GM19324 (cell line): ENCODE measurements around the gene LHPP.
"Not testable (repeated sequence)": the region's sequence is repeated elsewhere in the genome, so short reads cannot be mapped to it uniquely, and the experiment has no call there.

Experiments used
- ATAC-seq: cut with Tn5 transposase; IDR thresholded peaks from one replicate; pipeline ENCODE4 v1.9.1; 2021; ENCODE audit warnings: mild to moderate bottlenecking, moderate library complexity; ENCODE audit not compliant: unreplicated experiment, low FRiP score

Gene LHPP

DNA sequence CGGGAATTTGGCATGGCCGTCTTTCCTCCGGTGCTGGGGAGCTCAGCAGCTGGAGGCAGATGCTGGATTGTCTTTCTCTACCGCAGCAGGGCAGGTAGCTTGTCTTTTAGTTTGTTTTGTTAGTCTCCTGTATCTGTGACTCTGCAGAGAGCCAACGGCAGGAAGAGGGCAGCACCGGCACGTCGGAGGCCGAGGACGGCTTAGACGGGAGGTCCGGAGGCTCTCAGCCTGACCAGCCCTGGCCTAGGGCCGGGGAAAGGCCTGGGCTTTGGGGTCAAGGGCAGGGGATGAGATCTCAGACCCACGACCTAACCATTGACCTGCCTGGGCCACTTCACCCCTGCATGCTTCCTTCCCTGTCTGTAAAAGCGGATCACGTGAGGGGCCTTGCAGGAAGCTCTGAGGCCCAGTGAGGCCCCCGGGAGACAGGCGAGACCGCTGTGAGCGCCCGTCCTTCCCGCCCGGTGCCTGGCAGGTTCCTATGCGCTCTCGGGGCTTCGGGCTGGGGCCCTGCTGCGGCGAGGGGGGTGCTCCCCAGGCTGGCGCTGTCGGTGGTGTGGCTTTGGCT, 72.7 kb downstream of the LHPP start:
- ATAC-seq: no peak

DNA sequence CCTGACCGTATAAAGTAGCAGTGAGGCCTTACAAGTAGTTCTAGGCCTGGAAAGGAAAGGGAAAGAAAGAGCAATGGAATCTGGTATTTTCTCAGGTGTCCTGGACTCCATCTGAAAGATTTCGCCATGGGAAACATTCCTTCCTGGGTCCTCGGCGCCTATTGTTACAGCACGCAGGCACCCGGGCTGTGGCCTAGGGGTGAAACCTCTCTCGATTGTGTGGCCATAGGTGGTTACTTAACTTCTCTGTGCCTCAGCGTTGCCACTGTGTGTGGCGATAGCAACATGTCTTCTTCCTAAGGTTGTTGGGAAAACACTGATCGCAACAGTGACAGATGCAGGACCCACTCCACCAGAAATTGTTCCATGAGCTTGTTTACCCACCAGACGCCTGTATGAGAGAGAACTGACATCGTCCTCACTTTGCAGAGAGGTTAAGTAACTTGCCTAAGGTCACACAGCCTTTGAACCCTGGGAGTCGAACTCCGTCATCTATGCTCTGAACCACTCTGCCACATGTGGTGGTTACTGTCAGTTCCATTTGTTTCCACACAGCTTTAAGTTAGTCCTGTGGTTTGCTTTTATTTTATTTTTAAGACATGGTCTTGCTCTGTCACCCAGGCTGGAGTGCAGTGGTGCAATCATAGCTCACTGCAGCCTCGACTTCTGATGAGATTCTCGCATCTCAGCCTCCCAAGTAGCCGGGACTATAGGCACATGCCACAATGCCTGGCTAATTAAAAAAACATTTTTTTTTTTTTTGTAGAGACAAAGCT, 73.4 kb downstream of the LHPP start:
- ATAC-seq: no peak

DNA sequence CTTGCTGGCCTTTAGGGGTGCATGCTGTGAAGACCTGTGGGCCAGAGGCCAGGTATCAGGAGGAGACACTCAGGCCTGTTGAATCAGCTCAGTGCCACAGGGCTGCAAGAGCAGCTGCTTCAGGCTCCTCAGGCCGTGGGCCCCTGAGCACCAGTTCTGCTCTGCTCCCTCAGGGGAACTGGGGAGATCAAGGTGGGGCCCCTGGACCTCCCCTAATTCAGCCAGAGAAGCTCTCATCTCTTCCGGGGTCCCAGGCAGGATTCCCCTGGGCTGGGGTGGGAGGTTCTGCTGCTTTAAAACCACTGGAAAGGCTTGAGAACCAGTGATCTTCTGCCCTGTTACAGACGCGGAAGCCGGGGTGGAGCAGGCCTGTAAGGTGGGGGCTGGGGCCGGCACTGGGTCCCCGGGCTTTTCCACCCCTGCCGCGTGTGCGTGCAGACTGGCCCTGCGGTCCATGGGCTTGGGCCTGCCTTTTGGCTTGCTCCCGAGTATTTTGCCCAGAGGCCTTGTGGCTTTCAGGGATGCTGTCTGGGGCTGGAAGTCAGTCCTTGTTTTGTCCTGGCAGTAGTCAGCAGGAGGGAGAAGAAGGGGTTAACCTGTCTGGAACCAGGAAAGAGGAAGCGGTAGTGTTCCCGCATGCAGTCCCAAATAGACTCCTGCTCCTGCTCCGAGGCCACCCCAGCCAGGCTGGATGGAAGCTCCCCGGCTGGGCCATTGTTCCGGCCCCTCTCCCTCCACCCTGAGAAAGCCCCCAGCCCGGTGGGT, 74.3 kb downstream of the LHPP start:
- no peak for ATAC-seq

DNA sequence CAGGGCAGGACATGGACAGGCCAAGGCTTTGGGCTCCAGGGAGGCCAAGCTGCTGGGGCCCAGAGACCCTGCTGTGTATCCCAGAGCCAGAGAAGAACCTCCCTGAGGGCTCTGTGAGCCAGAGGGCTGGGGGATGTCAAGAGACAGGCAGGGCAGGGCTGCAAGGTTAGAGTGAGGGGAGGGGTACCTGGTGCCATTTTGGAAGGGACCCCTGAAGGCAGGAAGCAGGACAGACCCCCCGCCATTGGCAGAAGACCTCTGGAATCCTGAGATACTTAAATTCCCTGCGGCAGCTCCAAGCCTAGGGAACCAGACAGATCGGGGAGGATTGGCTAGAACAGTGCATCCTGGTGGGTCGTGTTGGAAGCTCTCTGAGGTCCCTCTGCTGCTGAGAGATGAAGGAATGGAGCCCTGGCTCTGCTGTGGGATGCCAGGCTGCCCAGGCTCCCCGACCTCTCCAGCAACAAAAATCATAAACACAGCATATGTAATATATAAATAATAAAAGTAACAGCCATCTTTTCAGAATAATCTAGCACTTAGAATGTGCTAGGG, 75.0 kb downstream of the LHPP start:
- no peak for ATAC-seq

DNA sequence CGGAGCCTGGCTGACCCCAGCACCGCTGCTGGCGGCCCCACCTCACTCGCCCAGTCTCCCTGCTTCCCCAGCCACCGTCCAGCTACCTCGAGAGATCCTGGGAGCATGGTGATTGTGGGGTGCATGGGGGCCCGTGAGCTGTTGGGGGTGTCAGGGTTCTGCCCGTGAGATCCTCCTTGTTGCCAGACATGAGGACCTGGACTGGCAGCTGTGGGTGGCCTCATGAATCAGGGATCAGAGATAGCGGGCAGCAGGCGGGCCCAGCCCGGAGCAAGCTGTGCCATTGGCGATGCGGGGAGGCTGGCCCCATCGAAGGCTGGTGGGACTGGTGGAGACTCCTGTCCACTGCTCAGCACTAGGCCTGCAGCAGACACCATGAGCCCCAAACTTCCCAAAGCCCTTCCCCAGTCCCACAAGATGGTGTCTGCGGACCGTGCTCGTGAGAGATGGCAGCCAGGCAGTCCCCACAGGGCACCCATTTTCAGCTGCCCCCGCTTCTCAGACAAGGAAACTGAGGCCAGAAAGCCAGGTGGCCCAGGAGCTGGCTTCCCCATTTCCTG, 75.6 kb downstream of the LHPP start:
- no peak for ATAC-seq

DNA sequence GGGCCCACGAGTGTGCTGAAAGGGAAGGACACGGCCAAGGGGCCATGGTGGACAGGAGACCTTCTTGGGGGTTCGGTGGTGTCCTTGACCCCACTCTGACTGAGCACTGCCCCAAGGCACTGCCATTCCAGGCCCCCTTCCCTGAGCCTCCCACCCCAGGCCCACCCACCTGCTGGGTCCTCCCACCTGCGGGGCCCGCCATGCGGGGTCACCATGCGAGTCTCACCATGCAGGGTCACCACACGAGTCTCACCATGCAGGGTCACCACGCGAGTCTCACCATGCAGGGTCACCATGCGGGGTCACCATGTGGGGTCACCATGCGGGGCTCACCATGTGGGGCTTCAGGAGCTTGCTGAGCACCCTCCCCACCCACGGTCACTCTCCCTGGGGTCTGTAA, 76.3 kb downstream of the LHPP start:
- ATAC-seq: no peak

DNA sequence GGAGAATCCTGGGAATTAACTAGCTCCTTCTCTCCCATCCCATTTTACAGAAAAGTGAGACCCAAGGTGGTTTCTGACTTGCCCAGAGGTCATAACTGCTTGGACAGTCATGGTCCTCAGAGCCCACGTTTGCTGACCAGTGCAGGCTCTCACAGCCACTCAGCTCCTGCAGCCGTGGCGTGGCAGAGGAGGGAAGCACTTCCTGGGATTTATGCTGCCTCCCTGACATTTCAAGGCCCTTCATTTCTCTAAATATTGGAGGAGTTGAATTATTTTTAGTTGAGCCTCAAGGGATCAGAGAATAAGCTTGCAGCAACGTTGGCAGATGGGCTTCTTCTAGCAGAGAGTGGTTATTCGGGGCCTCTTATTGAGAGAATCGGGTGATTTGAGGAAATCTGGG, 77.1 kb downstream of the LHPP start:
- no peak for ATAC-seq

DNA sequence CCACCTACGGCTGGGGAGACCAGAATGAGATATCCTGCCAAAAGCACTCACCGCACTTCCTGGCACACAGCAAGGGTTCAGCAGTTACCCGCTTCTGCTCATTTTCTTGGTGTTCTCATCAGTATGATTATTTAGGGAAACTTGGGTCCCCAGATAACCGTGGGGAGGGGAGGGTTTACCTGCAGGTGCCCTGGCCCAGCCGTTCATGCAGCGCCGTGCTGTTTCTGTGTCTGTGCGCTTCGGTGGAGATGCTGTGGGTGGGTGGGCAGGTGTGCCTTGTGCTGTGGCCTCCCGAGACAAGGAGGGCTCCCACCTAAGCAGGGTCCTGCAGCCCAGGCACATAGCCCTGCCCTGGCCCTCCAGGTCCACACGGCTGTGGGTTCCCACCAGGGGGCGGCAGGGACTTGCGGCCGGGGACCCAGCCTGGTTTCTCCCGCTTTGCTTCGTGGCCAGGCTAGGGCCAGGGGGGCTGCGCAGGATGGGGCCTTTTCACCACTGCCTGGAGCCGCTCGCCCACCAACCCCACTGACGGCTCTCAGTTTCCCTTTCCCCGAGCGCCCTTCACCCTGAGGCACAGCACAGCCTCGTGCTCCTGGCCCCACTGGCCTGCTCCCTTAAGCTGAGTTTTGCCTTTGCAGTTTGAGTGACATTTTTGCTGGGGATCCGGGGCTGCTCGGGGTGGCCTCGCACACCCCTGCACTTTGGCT, 78.5 kb downstream of the LHPP start:
- peak; percentile 40 for ATAC-seq

DNA sequence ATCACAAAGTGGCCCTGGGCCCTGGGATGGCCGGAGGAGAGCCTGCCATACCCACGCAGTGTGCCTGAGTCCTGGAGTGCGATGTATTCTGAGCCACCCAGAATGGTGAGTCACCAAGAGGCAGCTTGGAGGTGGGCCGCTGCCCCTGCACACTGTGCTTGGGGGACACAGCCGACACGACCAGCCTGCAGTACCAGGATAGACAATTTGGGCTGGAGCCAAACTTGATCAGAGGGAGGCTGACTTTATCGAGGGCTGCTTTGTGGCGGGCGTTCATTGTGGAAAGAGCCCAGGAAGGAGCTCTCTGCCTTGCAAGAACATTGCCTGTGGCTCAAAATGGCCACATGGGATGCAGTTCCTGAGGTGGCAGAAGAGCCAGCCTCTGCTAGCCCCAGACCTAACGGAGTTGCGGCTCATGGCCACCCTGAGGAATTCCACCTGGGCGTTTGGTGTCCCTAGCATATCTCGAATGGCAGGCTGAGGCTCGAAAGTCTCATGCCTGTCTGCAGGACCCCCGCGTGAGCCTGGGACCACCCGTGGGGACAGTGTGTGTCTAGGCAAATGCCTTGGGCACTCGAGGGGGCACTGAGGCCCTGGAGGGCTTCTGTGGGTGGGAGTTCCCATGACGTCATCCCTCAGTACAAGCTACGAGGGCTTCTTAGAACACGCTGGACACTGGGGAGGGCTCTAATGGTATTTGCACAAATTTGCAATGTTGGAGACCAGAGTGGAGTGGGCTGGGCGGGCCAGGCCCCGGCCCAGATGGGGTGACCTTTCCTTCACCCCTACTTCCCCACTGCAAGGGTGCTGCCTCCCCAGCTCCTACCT, 79.7 kb downstream of the LHPP start:
- ATAC-seq: no peak

DNA sequence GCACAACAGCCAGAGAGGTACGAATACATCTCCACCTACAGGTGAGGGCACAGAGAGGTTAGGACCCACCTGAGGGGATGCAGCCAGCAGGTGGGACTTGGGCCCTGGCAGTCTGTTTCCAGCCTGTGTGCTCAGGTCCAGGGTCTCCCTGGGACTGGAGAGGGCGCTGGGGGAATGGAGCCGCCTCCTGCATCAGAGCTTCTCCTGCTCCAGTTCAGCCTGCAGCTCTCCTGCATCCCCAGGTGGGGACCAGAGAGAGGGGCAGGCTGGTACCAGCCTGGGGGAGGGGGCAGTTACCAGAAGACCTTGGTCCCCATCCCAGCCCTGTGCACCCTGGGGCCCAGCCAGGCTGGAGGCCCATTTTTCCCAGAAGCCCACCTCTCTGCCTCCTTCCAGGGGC, 80.7 kb downstream of the LHPP start:
- no peak for ATAC-seq

DNA sequence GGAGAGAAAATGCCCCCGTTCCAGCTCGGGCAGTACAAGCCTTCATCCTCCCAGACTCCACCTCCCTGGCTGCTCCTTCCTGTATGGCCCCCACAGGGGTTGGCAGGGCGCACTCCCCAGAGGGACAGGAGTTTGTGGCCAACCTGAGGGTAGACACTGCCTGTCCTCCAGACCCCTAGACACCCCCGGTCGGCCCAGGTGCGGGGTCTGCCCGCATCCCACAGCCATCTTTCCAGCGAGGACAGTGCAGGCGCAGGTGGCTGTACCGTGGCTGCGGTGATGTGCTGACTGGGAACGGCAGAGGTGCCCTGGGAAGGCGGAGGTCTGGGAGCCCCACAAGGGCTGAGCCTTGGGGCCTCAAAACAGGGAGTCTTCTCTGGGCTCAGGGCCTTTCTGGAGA, 81.5 kb downstream of the LHPP start:
- ATAC-seq: no peak

DNA sequence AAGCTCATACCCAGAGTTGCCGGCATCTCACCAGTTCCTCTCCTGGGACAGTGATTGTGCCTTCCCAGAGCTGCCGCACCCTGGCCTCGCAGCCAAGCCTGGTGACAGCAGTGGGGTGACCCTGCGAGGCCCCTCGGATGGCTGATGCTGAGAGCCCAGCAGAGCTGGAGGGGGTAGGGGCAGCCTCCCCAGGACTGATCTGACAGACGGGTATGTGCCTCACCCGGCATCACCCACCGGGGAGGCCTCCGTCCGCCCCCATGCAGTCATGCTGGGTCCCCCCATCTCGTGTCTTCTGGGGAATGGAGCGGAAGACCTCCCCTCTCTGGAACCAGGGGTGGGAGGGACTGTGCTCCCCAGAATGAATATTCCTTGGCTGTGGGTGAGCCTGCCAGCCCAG, 82.3 kb downstream of the LHPP start:
- no peak for ATAC-seq

DNA sequence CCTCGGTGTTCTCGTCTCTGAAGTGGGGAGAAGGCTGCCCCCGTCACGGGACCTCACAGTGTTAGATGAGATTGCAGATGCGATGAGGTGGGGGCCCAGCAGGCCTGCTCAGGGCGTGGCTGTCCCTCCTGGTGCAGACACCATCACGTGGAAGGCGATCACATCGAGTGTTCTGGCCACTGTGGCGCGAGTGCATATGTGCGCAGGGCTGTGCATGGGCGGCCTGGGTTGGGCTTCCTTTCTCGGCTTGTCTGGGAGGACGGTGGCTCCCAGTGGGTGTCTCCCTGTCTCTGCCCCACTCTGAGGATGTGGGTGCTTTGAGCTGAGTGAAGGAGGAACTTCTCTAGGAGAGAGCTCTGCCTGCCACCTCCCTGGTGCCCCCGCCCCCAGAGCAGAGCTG, 83.1 kb downstream of the LHPP start:
- ATAC-seq: no peak

DNA sequence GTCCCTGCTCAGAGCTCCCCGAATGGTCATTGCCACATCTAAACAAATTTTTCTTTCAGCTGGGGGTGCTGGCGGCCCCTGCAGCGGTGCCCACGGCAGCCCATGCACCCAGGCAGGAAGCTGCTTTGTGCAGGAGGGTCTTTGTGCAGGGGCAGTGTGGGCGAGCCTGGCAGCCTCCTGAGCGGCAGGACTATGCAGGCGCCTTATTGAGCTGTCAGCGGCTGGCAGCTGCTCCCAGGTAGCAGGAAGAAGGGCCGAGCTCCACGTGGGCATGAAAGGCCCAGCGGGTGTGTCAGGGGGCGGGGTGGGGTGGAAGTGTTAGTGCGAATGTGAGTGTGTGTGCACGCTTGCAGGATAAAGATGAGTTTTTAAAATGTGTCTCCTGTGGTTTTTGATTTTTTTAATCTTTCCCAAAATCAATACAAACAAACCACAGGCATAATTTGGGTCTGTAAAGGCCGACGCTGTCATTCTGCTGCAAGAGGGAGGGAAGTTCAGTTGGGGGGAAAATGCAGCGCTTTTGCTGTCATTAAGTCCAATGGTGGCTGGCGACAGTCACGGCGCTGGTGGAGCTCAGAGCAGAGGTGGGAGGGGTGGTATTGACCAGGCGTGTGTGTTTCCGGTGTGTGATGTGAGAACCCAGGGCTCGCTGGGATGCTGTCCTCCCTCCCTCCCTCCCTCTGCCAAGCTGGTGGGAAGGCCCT, 83.9 kb downstream of the LHPP start:
- ATAC-seq: no peak

DNA sequence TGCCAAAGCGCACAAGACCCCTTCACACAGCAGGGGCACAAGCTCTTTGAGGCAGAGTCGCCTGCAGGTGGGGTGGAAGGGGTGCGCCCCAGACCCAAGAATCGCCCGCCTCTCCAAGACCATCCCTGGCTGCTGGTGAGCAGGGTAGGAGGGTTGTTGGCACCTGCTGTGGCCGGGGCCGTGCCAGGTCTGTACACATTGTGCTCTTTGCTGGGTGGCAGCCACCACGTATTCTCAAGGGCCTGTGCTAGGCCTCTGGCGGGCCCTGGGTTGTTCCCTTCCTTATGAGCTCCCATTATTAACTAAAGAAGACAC, 84.4 kb downstream of the LHPP start:
- no peak for ATAC-seq

DNA sequence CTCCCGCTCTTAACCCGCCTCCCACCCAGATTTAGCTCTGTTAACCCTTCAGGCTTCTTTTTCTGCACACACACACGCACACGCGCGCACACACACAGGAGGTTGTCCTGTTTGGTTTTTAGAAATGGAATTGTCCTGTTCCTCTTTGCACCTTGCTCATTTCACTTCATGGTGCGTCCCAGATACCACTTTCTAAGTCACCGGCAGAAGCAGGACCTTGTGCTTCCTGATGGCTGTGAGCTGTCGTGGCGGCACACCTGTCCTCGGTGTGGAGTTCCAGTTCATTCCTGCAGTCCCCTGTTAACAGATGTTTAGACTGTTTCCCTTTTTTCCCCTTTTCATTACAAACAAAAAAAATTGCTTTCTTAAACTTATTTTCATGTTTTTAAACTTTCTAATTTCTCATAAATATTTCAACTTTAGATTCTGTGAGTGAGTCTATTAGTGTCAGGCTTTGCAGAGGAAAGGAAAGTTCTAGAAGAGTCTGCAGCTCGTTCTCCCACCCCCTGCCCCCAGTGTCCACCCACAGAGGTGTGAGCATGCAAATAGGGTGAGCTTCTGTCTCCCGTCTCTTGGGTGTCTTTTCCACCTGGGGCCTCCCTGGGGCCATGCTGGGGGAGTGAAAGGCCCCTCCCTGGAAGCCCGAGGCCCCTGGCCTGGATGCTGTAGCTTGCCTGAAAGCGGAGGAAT, 85.5 kb downstream of the LHPP start:
- ATAC-seq: no peak

DNA sequence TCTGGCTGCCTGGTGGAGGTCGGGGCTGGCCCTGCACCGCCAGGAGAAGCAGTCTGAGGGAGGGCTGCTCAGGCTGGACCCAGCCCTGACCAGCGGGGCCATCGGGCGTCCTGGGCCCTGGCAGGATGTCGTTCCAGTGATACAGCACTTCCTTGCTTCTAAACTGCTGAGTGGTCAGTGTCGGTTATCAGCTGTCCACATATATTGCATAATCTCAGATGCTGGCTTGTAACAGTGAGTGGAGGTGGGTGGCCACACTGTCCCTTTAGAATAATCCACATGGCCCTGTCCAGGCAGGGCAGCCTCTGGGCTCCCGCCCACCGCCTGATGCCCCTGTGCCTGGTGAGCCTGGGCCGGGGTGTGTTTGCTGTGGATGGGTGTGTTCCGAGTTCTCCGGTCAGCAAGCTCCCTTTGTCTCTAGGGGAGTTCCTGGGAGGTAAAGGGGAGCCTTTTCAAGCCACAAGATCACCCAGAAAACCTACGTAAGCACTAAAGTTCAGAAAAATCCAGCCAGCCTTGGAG, 86.1 kb downstream of the LHPP start:
- no peak for ATAC-seq

DNA sequence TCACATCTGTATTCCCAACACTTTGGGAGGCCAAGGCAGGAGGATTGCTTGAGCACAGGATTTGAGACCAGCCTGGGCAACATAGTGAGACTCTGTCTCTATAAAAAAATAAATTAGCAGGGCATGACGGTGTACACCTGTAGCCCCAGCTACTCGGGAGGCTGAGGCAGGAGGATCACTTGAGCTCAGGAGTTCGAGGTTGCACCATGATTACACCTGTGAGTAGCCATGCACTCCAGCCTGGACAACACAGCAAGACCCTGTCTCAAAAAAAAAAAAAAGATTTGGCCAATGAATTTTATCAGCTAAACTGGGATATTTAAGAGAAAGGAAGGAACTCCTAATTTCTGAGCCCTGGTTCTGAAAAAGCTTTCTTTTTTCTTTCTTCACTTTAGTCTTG, 87.5 kb downstream of the LHPP start:
- ATAC-seq: not testable (repeated sequence)
